ENCODE data around the gene PIEZO2. TPM values are rescaled to one million over a fixed set of nuclear protein-coding genes. Genes with fewer than 3 reads are reported as not detected.
"Not testable (repeated sequence)": the region's sequence is repeated elsewhere in the genome, so short reads cannot be mapped to it uniquely, and the experiment has no call there.

Gene PIEZO2
- total RNA-seq, 1 donor from 2014 or later, result 4.2 TPM

DNA sequence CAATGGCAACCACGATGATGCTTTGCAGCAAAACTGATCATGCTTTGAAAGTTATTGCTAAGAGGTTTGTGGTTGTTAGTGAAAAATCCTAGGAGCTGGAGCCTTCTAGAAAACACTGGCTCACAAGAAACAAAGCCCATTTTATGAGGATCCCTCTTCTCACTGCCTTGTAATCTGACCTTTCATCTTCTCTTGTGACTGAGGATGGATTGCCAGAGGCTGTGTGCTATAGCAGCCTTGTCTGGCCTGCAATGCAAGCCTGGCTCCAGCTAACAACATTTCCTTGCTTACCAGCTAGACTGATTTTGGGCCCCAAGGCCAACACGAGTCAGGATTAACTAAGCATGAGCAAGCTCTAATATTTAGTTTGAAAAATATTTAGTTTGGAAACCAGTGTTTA, 13.1 kb downstream of the PIEZO2 start:
- Histone ChIP-seq H3K79me2 (ENCODE audit: low read depth) (no peaks in the 10 kb centered on the region), H3K4me1 (peaks cover 3% of the 10 kb centered on the region), H3F3A (ENCODE audit: low read depth) (no peaks in the 10 kb centered on the region), H3K27ac (no peak overlapping the region), H3K4me2 (no peak overlapping the region), H3K4me3 (no peak overlapping the region), H3K36me3 (no peaks in the 10 kb centered on the region), H3K27me3 (no peaks in the 10 kb centered on the region), H4K20me1 (ENCODE audit: low read depth) (no peaks in the 10 kb centered on the region), H2AFZ (replicated peaks) (peak overlapping the region; percentile 17), H3K9ac (no peak overlapping the region), H3K9me3 (ENCODE audit: low read depth) (no peaks in the 10 kb centered on the region)
- Mint-ChIP-seq H3K27ac (no peak overlapping the region), H3K4me3 (no peak overlapping the region), H3K9me3 (no peaks in the 10 kb centered on the region), H3K36me3 (peaks cover 2% of the 10 kb centered on the region), H3K4me1 (no peaks in the 10 kb centered on the region), H3K27me3 (ENCODE audit: insufficient read depth, low read depth) (no peaks in the 10 kb centered on the region)
- TF ChIP-seq, protein P1, sequence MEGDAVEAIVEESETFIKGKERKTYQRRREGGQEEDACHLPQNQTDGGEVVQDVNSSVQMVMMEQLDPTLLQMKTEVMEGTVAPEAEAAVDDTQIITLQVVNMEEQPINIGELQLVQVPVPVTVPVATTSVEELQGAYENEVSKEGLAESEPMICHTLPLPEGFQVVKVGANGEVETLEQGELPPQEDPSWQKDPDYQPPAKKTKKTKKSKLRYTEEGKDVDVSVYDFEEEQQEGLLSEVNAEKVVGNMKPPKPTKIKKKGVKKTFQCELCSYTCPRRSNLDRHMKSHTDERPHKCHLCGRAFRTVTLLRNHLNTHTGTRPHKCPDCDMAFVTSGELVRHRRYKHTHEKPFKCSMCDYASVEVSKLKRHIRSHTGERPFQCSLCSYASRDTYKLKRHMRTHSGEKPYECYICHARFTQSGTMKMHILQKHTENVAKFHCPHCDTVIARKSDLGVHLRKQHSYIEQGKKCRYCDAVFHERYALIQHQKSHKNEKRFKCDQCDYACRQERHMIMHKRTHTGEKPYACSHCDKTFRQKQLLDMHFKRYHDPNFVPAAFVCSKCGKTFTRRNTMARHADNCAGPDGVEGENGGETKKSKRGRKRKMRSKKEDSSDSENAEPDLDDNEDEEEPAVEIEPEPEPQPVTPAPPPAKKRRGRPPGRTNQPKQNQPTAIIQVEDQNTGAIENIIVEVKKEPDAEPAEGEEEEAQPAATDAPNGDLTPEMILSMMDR (IDR thresholded peaks at IDR 0.05), result no peak
- TF ChIP-seq EZH2phosphoT487 (IDR thresholded peaks at IDR 0.05), result no peak
- DNase-seq (ENCODE audit: low spot score), result peak; percentile 11

DNA sequence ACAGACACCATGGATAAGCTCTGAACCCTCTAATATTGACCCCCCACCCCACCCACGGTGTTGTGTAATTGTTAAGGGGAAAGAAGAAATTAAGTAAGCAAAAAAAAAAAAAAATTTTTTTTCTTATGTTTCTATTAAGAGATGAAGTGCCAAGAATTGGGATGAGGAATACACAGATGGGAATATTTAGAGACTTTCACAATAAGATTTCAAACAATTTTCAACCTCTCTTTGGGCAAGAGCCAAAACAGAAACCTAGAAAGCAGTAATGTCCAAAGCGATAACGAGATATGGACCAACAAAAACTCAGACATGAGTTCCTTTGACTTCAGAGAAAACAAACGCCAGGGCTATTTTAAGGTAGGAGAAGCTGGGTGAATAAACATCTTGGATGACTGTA, 14.4 kb downstream of the PIEZO2 start:
- Histone ChIP-seq H3K4me3 (no peak overlapping the region), H2AFZ (replicated peaks) (no peak overlapping the region), H3K4me2 (no peak overlapping the region), H3K27ac (no peak overlapping the region), H3K9ac (no peak overlapping the region), H3K9me3 (ENCODE audit: low read depth) (no peaks in the 10 kb centered on the region), H3K79me2 (ENCODE audit: low read depth) (no peaks in the 10 kb centered on the region), H3K27me3 (no peaks in the 10 kb centered on the region), H3K4me1 (peaks cover 3% of the 10 kb centered on the region), H3F3A (ENCODE audit: low read depth) (no peaks in the 10 kb centered on the region), H3K36me3 (no peaks in the 10 kb centered on the region), H4K20me1 (ENCODE audit: low read depth) (no peaks in the 10 kb centered on the region)
- Mint-ChIP-seq H3K36me3 (no peaks in the 10 kb centered on the region), H3K27ac (no peak overlapping the region), H3K4me1 (no peaks in the 10 kb centered on the region), H3K4me3 (no peak overlapping the region), H3K27me3 (ENCODE audit: insufficient read depth, low read depth) (no peaks in the 10 kb centered on the region), H3K9me3 (peaks cover 1% of the 10 kb centered on the region)
- TF ChIP-seq EZH2phosphoT487 (IDR thresholded peaks at IDR 0.05) (no peak), EZH2 (IDR thresholded peaks at IDR 0.05) (no peak)
- TF ChIP-seq, protein P1 (IDR thresholded peaks at IDR 0.05), result no peak
- no peak for DNase-seq (ENCODE audit: low spot score)

DNA sequence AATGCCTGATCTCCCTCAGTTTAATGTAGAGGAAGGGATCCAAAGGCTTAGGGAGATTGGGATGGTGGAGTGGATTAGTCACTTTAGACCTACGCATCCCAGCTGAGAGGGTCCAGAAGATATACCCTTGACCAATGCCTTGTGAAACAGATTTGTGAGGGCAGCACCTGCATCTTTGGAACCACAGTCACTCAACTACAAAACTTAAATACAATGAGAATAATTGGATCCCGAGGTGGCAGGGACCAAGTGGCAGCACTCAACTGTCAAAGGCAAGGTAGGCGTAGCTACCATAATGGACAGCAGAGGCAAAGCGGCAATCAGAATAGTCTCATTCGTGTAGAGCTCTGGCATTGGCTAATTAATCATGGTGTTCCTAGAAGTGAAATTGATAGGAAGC, 20.3 kb downstream of the PIEZO2 start:
- not testable (repeated sequence) for H3K27me3 Mint-ChIP-seq (ENCODE audit: insufficient read depth, low read depth); H3K4me2 ChIP-seq; H3F3A ChIP-seq (ENCODE audit: low read depth); H3K36me3 Mint-ChIP-seq; H3K27me3 ChIP-seq; H3K27ac Mint-ChIP-seq; H3K4me1 Mint-ChIP-seq; H3K4me1 ChIP-seq; H3K36me3 ChIP-seq; H3K27ac ChIP-seq; H3K4me3 ChIP-seq; H3K9me3 ChIP-seq (ENCODE audit: low read depth); H2AFZ ChIP-seq (replicated peaks); H4K20me1 ChIP-seq (ENCODE audit: low read depth); DNase-seq (ENCODE audit: low spot score); H3K4me3 Mint-ChIP-seq; H3K9ac ChIP-seq; H3K79me2 ChIP-seq (ENCODE audit: low read depth)
- peaks cover 11% of the 10 kb centered on the region for H3K9me3 Mint-ChIP-seq

DNA sequence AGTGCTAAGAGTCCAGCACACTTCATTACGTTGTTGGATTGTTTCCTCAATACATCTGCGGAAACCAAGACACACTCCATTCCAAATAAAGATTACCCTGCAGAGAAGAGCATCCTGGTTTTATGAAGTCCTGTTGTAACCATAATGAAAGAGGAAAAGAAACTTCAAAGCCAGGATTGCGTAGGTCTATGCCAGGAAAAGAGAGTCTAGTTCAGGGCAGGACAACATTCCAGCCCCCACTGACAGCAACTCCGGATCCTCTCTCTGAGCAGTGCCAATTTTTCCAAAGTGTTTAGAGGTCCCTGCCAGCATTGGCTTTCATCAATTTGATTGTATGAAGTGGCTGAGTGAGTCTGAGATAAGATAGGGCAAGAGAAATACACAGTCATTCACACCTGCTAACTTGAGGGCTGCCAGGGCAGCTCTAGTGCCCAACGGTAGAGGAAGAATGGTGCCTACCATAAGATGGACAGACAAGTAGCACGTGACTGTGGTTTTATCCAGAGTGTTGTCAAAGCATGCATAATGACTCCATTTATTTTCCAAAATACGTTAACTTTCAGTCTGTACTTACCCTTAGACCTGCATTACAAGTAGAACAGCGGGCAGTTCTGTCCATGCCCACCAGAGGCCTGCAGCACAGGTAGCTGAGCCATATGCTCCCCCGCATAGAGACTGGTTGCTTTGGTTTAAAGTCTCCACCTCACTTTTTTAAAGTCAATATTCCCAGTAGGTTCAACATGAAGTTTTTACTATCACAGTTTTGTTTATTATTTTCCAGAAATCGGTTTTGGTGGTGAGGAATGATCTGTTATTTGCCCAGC, 23.7 kb downstream of the PIEZO2 start:
- peaks cover 11% of the 10 kb centered on the region for H3K9me3 Mint-ChIP-seq
- H2AFZ ChIP-seq (replicated peaks), result no peak overlapping the region
- H3K9me3 ChIP-seq (ENCODE audit: low read depth), result no peaks in the 10 kb centered on the region
- H3K36me3 Mint-ChIP-seq, result peaks cover 4% of the 10 kb centered on the region
- no peaks in the 10 kb centered on the region for H4K20me1 ChIP-seq (ENCODE audit: low read depth)
- no peak overlapping the region for H3K4me3 Mint-ChIP-seq
- H3K27ac Mint-ChIP-seq, result no peak overlapping the region
- no peak overlapping the region for H3K4me3 ChIP-seq
- no peak for DNase-seq (ENCODE audit: low spot score)
- no peaks in the 10 kb centered on the region for H3K4me1 ChIP-seq
- TF ChIP-seq EZH2 (IDR thresholded peaks at IDR 0.05) (no peak), EZH2phosphoT487 (IDR thresholded peaks at IDR 0.05) (no peak)
- TF ChIP-seq, protein P1 (IDR thresholded peaks at IDR 0.05), result no peak
- no peaks in the 10 kb centered on the region for H3F3A ChIP-seq (ENCODE audit: low read depth)
- H3K36me3 ChIP-seq, result no peaks in the 10 kb centered on the region
- H3K27me3 Mint-ChIP-seq (ENCODE audit: insufficient read depth, low read depth), result no peaks in the 10 kb centered on the region
- H3K27ac ChIP-seq, result no peak overlapping the region
- no peak overlapping the region for H3K4me2 ChIP-seq
- no peak overlapping the region for H3K9ac ChIP-seq
- H3K4me1 Mint-ChIP-seq, result no peaks in the 10 kb centered on the region
- H3K27me3 ChIP-seq, result no peaks in the 10 kb centered on the region
- H3K79me2 ChIP-seq (ENCODE audit: low read depth), result no peaks in the 10 kb centered on the region
